ENCODE data around the gene MT1B.

Gene MT1B

GRCh38 chr16:56651586-56651985 lies at the start of gene MT1B:
MT1B (plus strand) TSS chr16:56651886; CDS start chr16:56651954, 68 bp downstream.
- DNase-seq (ENCODE audit: low read depth in 2 of 2) = no peak

- no peak for DNase-seq (ENCODE audit: low read depth in 2 of 2)
Measured at GRCh38 chr16:56603589-56603988, 48.1 kb upstream of the MT1B start.

DNA sequence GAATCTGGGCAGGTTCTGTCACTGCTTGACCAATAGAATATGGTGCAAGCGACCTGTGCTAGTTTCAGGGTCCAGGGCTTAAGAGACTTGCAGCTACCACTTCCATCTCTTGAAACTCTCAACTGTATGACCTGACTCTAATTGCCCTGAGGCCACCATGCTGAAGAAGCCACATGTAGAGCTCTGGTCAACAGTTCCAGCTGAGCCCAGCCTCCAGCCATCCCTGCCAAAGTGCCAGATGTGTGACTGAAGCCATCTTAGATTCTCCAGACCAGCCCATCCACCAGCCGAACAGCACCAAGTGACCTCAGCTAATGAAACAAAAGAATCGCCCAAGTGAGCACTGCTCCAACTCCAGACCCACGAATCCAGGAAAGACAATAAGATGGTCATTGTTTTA lies 46.7 kb upstream of the MT1B start:
- DNase-seq (ENCODE audit: low read depth in 2 of 2) = no peak

GRCh38 chr16:56605475-56605874 lies 46.2 kb upstream of the MT1B start:
- DNase-seq (ENCODE audit: low read depth in 2 of 2) = no peak

GRCh38 chr16:56606071-56606475 lies 45.6 kb upstream of the MT1B start:
- DNase-seq (ENCODE audit: low read depth in 2 of 2) = no peak

DNA sequence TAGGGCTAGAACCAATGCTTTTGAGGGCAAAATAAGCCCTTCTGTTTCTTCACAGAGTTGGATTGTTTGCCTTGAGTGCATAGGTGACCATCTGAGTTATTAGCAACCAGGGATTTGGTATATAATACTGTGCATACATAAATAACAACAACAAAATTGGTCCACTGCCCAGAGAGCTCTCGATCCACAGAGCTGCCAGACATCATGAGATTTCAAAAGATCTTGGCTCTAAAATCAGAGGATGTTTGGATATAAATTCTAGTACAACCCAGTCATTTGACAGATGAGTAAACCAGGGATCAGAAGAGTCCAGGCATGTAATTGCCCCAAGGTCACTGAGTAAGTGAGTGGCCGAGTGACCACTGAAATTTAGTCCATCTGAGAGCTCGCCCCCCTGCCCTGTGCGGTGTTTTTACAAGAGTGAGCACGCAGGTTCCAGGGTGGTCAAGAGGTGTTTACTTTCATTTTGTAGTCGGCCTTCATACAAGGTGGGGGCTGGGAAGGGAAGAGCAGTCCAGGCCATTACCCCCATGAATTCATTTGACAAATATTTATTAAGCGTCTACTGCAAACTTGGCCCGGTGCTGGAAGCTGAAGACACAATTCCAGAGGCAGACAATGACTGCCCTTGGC lies 45.1 kb upstream of the MT1B start:
- DNase-seq (ENCODE audit: low read depth in 2 of 2) = no peak

- DNase-seq (ENCODE audit: low read depth in 2 of 2) = no peak
Measured at GRCh38 chr16:56607109-56607618, 44.5 kb upstream of the MT1B start.

GRCh38 chr16:56607675-56608042 lies 44.0 kb upstream of the MT1B start:
- no peak for DNase-seq (ENCODE audit: low read depth in 2 of 2)

DNA sequence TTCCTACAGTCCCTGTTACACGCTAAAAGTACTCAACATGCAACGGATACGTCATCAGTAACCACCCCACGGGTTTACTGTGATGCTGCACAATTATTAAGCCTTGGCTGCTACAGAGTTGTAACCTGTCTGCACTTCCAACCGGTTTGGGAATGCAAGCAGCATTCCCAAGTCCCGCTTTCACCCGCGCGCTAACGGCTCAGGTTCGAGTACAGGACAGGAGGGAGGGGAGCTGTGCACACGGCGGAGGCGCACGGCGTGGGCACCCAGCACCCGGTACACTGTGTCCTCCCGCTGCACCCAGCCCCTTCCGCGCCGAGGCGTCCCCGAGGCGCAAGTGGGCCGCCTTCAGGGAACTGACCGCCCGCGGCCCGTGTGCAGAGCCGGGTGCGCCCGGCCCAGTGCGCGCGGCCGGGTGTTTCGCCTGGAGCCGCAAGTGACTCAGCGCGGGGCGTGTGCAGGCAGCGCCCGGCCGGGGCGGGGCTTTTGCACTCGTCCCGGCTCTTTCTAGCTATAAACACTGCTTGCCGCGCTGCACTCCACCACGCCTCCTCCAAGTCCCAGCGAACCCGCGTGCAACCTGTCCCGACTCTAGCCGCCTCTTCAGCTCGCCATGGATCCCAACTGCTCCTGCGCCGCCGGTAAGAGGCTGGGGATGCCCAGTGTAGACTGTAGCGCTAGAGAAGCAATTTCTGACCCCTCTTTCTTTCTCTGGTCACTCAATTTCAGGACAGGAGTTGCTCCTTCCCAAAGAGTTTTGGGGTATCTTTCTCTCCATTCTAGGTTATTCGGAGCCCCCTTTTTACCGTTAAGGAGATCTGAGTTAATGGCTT lies 43.4 kb upstream of the MT1B start, which contains the start of gene MT2A:
Gene MT2A (plus strand): TSS at position 542 of the 833 bp plus-strand sequence. CDS start 72 bp downstream, at position 614.
- DNase-seq (ENCODE audit: low read depth in 2 of 2) = peak; percentile 90 to 91

DNA sequence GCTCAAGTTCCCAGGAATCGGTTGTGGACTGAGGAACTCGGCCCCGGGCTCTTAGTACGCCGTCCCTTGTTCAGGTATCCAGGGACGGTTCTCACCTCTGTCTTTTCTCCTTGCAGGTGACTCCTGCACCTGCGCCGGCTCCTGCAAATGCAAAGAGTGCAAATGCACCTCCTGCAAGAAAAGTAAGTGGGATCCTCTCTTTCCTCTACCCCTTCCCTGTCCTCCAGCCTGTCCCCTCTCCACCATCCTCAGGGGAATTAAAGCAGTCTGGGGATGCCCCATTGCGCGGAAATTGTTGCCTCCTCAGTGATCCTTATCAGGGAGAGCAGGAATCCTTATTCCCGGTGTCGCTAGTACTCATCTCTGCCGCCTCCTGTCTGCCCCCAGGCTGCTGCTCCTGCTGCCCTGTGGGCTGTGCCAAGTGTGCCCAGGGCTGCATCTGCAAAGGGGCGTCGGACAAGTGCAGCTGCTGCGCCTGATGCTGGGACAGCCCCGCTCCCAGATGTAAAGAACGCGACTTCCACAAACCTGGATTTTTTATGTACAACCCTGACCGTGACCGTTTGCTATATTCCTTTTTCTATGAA lies 42.7 kb upstream of the MT1B start:
- no peak for DNase-seq (ENCODE audit: low read depth in 2 of 2)

- DNase-seq (ENCODE audit: low read depth in 2 of 2) = peak in 1 of 2 donors; percentile 60
Measured at GRCh38 chr16:56609463-56609921, 42.2 kb upstream of the MT1B start.

DNA sequence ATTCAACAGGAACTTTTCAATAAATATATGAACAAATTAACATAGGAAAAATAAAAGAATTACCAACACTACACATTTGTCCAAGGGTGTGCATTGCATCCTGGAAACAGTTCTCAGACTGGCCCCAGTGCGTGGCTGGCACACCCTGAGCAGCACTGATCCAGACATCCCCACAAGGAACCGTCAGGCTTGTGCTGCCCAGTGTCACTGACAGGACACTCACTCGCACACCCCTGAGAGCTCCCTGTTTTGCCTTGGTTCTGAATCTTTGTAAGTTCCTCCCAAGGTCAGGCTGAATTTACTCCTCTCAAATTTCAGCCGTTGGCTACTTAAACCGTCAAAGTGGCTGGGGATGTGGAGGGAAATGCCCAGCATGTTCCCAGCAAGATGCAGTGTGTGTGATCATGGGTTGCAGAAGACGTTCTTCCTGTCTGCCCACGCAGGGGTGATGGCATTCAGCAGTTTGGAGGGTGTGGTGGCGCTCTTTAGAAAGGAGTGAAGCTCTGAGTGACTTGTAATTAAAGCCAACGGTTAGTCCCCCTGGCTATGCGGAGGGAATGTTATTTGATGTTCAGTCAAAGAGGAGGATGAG lies 41.6 kb upstream of the MT1B start:
- DNase-seq (ENCODE audit: low read depth in 2 of 2) = peak; percentile 61 to 75

GRCh38 chr16:56610609-56611111 lies 41.0 kb upstream of the MT1B start:
- DNase-seq (ENCODE audit: low read depth in 2 of 2) = no peak

GRCh38 chr16:56611281-56611833 lies 40.3 kb upstream of the MT1B start:
- no peak for DNase-seq (ENCODE audit: low read depth in 2 of 2)

- no peak for DNase-seq (ENCODE audit: low read depth in 2 of 2)
Measured at GRCh38 chr16:56613706-56614105, 38.0 kb upstream of the MT1B start.

DNA sequence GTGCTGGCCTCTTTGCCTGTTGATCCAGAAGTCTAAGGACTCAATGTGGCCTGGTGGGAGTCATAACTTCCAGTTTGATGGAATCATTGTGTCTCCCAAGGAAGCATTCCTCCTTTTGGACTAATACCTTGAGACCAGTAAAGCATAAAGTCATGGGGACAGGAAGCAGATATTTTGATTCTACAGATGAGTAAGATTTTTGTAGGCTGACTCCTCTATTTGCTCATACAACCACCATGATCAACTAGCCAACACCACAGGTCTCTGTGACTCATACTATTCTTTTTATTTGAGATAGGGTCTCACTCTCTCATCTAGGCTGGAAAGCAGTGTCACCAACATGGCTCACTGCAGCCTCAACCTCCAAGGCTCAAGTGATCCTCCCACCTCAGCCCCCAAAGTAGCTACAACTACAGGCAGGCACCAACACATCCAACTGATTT lies 37.1 kb upstream of the MT1B start:
- DNase-seq (ENCODE audit: low read depth in 2 of 2) = no peak

- DNase-seq (ENCODE audit: low read depth in 2 of 2) = no peak
Measured at GRCh38 chr16:56615353-56615752, 36.3 kb upstream of the MT1B start.

DNA sequence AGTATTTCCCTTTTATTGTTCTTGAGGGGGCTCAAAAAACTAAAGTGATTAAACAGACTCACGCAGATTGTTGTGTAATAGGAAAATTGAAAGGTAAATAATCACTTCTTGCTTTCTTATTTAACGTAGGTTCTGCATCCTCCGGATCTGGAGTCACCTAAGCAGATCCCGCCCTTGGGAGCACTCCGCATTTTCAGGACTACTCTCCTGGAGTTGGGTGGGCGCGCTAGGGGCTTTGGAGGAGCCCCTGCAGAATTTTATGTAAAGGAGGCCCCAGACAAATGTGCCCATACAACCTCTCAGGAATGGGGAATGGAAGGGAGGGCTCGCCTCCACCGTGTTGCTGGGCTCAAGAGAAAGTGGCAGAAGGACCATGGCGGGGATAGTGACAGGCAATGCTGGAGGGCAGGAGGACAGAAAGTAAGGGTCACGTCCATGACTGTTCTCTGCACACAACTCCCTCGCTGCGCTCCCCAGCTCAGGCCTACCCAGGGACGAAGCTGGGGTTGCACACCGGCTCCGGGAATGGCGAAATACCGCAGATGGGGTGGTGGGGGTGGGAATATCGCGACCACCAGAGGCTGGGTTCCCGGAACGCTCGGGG lies 35.0 kb upstream of the MT1B start:
- no peak for DNase-seq (ENCODE audit: low read depth in 2 of 2)

DNA sequence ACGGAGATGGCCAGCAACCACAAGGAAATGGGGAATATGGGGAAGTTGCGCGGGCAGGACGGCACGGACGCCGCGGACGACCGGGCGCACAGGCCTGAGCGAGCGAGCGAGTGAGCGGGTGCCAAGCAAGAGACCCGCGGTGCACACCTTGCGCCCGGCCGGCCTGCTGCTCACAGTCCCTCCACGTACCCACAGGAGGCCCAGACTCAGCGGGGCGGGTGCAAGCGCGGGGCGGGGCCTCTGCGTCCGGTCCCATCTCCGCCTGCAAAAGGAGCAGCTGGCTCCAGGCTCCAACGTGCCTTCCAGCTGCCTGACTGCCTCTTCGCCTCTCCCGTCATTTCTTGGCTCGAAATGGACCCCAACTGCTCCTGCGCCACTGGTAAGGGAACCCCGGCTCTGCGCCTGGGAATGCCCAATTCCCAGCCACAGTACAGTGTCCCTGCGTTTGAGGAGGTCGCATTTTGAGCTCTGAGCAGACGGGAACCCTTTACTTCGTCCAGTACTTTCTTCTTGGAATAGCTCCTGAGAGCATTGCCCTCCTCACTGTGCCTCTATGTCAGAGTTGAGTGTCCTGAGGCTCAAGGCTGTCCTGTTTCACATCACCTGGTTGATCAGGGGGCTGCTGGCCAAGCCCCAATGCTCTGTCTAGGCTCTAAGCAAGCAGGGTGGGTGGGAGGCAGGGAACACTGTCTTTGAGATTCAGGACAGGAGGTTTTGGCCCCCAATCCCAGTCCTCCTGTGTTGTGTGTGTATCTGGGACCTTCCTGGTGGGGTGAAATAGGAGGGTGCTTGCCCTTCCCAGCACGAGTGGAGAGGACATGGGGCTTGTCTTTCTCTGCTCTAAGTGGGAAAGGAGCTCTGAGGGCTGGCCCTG lies 34.2 kb upstream of the MT1B start:
- DNase-seq (ENCODE audit: low read depth in 2 of 2) = peak; percentile 47 to 66

GRCh38 chr16:56618138-56618537 lies 33.5 kb upstream of the MT1B start:
- DNase-seq (ENCODE audit: low read depth in 2 of 2) = no peak
